T-helper 2 cell treated with Interferon-gamma antibody and Interleukin-4, amounts not matched to agents 100 ng/mL and 5 ng/mL, for 36 hours (primary cell): ENCODE measurements around the gene PGBD4. TPM values are rescaled to one million over a fixed set of nuclear protein-coding genes. Genes with fewer than 3 reads are reported as not detected.

ENCODE experiments used
- intact Hi-C: fragments of 100-400 bp; cut with micrococcal nuclease; formaldehyde crosslinking; loops from one replicate; pipeline ENCODE4 v1.15.1; 2023
- total RNA-seq: library from RNA; stranded (reverse); gene quantifications from 2 replicates; pipeline ENCODE4 v1.2.3, GENCODE V29; 2022

PGBD4 gene
- total RNA-seq = 3.7 and 3.8 TPM in 2 replicates

GRCh38 chr15:34101366-34102174 is at the start of gene PGBD4, which contains the start of gene EMC7:
TSS of gene PGBD4 (plus strand) at chr15:34102083. CDS start at chr15:34102532, 449 bp downstream.
TSS of gene EMC7 (minus strand) at chr15:34101862. CDS start at chr15:34101839, 23 bp downstream.
- intact Hi-C loops = loop anchor here (1.0 to 5.0 kb wide), 7 partner anchors 39 to 486 kb away; partner anchors contain the start of genes KATNBL1, LPCAT4 and SLC12A6

GRCh38 chr15:34054081-34054707 is 47.7 kb upstream of the PGBD4 start:
- intact Hi-C loops = no loop called here

GRCh38 chr15:34055868-34056595 is 45.9 kb upstream of the PGBD4 start:
- intact Hi-C loops = no loop called here

- intact Hi-C loops = no loop called here
Observed at GRCh38 chr15:34056911-34057310, 45.0 kb upstream of the PGBD4 start.

- intact Hi-C loops = no loop called here
Observed at GRCh38 chr15:34059476-34059875, 42.4 kb upstream of the PGBD4 start.

GRCh38 chr15:34059946-34060345 is 41.9 kb upstream of the PGBD4 start:
- intact Hi-C loops = loop anchor here (5.0 kb wide), 2 partner anchors 42 to 457 kb away; partner anchors contain the start of genes EMC7 and PGBD4

- intact Hi-C loops = loop anchor here (5.0 kb wide), 2 partner anchors 38 to 453 kb away; partner anchors contain the start of genes EMC7 and PGBD4
Observed at GRCh38 chr15:34064438-34064837, 37.4 kb upstream of the PGBD4 start.

- intact Hi-C loops = no loop called here
Observed at GRCh38 chr15:34065261-34065660, 36.6 kb upstream of the PGBD4 start.

- intact Hi-C loops = no loop called here
Observed at GRCh38 chr15:34065941-34066340, 35.9 kb upstream of the PGBD4 start.

GRCh38 chr15:34070003-34070402 is 31.9 kb upstream of the PGBD4 start:
- intact Hi-C loops = no loop called here

GRCh38 chr15:34076785-34077184 is 25.1 kb upstream of the PGBD4 start:
- intact Hi-C loops = no loop called here

GRCh38 chr15:34078900-34079299 is 23.0 kb upstream of the PGBD4 start:
- intact Hi-C loops = no loop called here

- intact Hi-C loops = no loop called here
Observed at GRCh38 chr15:34079904-34080303, 22.0 kb upstream of the PGBD4 start.

- intact Hi-C loops = no loop called here
Observed at GRCh38 chr15:34084086-34084485, 17.8 kb upstream of the PGBD4 start.

- intact Hi-C loops = no loop called here
Observed at GRCh38 chr15:34085746-34086145, 16.1 kb upstream of the PGBD4 start.

- intact Hi-C loops = loop anchor here (2.0 to 5.0 kb wide), 3 partner anchors 38 to 487 kb away; partner anchors contain the start of gene SLC12A6
Observed at GRCh38 chr15:34099914-34100313, 2.0 kb upstream of the PGBD4 start.

- intact Hi-C loops = loop anchor here (1.0 to 5.0 kb wide), 4 partner anchors 40 to 485 kb away; partner anchors contain the start of gene KATNBL1
Observed at GRCh38 chr15:34102175-34102925, 467 bp downstream of the PGBD4 start.

GRCh38 chr15:34106423-34106822 is 4.5 kb downstream of the PGBD4 start:
- intact Hi-C loops = no loop called here

GRCh38 chr15:34107315-34107714 is 5.4 kb downstream of the PGBD4 start:
- intact Hi-C loops = no loop called here

- intact Hi-C loops = loop anchor here (1.0 kb wide), 1 partner anchor 100 kb away; the partner anchor contains the start of gene KATNBL1
Observed at GRCh38 chr15:34109797-34110663, 8.1 kb downstream of the PGBD4 start.
